ENCODE data around the gene SH3GL2. TPM values are rescaled to one million over a fixed set of nuclear protein-coding genes. Genes with fewer than 3 reads are reported as not detected.

The SH3GL2 gene
- total RNA-seq, 1 experiment from 2014 or later: not detected

GRCh38 chr9:17611917-17612316, 33.1 kb downstream of the SH3GL2 start:
- DNase-seq (ENCODE audit: unreplicated experiment): no peak
- ChIA-PET CTCF (interaction anchor here (0.6 to 1.2 kb wide), 3 partner anchors 80 to 833 kb away, joined by 3 read pairs; no protein-coding TSS in a partner anchor), POLR2A (no interaction called here)
- no peaks in the 10 kb centered on the region for H3K9me3 Mint-ChIP-seq (ENCODE audit: unreplicated experiment)
- no peak overlapping the region for H3K27ac Mint-ChIP-seq (ENCODE audit: low read depth, unreplicated experiment)
- BruUV-seq (replicated peaks): no TSS peak
- no peak for TF ChIP-seq CTCF (IDR thresholded peaks at IDR 0.05; ENCODE audit: unreplicated experiment)
- intact Hi-C loops (cut with micrococcal nuclease): no loop called here
- no peak overlapping the region for H3K4me3 Mint-ChIP-seq (ENCODE audit: unreplicated experiment)
- H3K36me3 Mint-ChIP-seq (ENCODE audit: insufficient read depth, unreplicated experiment): no peaks in the 10 kb centered on the region
- H3K27me3 Mint-ChIP-seq (ENCODE audit: insufficient read depth, unreplicated experiment): peaks cover 61% of the 10 kb centered on the region
- H3K4me1 Mint-ChIP-seq (ENCODE audit: insufficient read depth, unreplicated experiment): no peaks in the 10 kb centered on the region

GRCh38 chr9:17613758-17614157, 34.9 kb downstream of the SH3GL2 start:
- peak; percentile 79 for DNase-seq (ENCODE audit: unreplicated experiment)
- Mint-ChIP-seq H3K27me3 (ENCODE audit: insufficient read depth, unreplicated experiment) (peaks cover 65% of the 10 kb centered on the region), H3K27ac (ENCODE audit: low read depth, unreplicated experiment) (no peak overlapping the region), H3K4me3 (ENCODE audit: unreplicated experiment) (no peak overlapping the region), H3K9me3 (ENCODE audit: unreplicated experiment) (no peaks in the 10 kb centered on the region), H3K36me3 (ENCODE audit: insufficient read depth, unreplicated experiment) (no peaks in the 10 kb centered on the region), H3K4me1 (ENCODE audit: insufficient read depth, unreplicated experiment) (no peaks in the 10 kb centered on the region)
- intact Hi-C loops (cut with micrococcal nuclease): no loop called here
- ChIA-PET CTCF (no interaction called here), POLR2A (no interaction called here)
- no TSS peak for BruUV-seq (replicated peaks)
- TF ChIP-seq CTCF (IDR thresholded peaks at IDR 0.05; ENCODE audit: unreplicated experiment): no peak

- ChIA-PET POLR2A (interaction anchor here (0.7 kb wide), 1 partner anchor 800 kb away, joined by 4 read pairs; no protein-coding TSS in a partner anchor), CTCF (interaction anchor here (0.6 kb wide), 1 partner anchor 38 kb away, joined by 4 read pairs; no protein-coding TSS in a partner anchor)
- H3K4me3 Mint-ChIP-seq (ENCODE audit: unreplicated experiment): no peak overlapping the region
- no peaks in the 10 kb centered on the region for H3K9me3 Mint-ChIP-seq (ENCODE audit: unreplicated experiment)
- H3K4me1 Mint-ChIP-seq (ENCODE audit: insufficient read depth, unreplicated experiment): no peaks in the 10 kb centered on the region
- intact Hi-C loops (cut with micrococcal nuclease): no loop called here
- peaks cover 60% of the 10 kb centered on the region for H3K27me3 Mint-ChIP-seq (ENCODE audit: insufficient read depth, unreplicated experiment)
- no TSS peak for BruUV-seq (replicated peaks)
- no peaks in the 10 kb centered on the region for H3K36me3 Mint-ChIP-seq (ENCODE audit: insufficient read depth, unreplicated experiment)
- no peak overlapping the region for H3K27ac Mint-ChIP-seq (ENCODE audit: low read depth, unreplicated experiment)
- TF ChIP-seq CTCF (IDR thresholded peaks at IDR 0.05; ENCODE audit: unreplicated experiment): no peak
- DNase-seq (ENCODE audit: unreplicated experiment): no peak
These were observed 35.4 kb downstream of the SH3GL2 start for GRCh38 chr9:17614250-17614649.

DNA sequence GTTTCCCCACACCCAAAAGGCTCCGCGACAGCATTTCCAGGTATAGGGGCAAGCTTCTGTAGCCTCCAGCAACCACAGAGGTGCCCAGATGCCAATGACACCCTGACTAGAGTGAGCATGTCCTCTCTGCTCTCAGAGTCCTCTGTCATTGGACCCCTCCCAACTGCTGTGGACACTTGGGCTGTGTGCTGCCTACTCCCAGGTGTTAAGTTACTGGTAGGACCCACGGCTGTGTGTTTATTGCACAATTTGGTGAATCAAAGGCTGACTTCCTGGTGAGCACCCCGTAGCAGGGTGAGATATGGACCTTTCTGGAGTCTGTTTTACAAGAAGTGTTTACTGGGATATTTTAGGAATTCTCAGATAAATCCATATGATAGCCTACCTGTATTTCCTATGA, 36.0 kb downstream of the SH3GL2 start:
- Mint-ChIP-seq H3K27me3 (ENCODE audit: insufficient read depth, unreplicated experiment) (peaks cover 54% of the 10 kb centered on the region), H3K4me3 (ENCODE audit: unreplicated experiment) (no peak overlapping the region), H3K4me1 (ENCODE audit: insufficient read depth, unreplicated experiment) (no peaks in the 10 kb centered on the region), H3K27ac (ENCODE audit: low read depth, unreplicated experiment) (no peak overlapping the region), H3K36me3 (ENCODE audit: insufficient read depth, unreplicated experiment) (no peaks in the 10 kb centered on the region), H3K9me3 (ENCODE audit: unreplicated experiment) (no peaks in the 10 kb centered on the region)
- no TSS peak for BruUV-seq (replicated peaks)
- DNase-seq (ENCODE audit: unreplicated experiment): peak; percentile 41
- TF ChIP-seq CTCF (IDR thresholded peaks at IDR 0.05; ENCODE audit: unreplicated experiment): no peak
- ChIA-PET POLR2A (no interaction called here), CTCF (interaction anchor here (0.6 kb wide), 1 partner anchor 37 kb away, joined by 4 read pairs; no protein-coding TSS in a partner anchor)
- intact Hi-C loops (cut with micrococcal nuclease): no loop called here
